Liver (tissue), 9 donors: ENCODE measurements around the gene EYA4. TPM values are rescaled to one million over a fixed set of nuclear protein-coding genes. Genes with fewer than 3 reads are reported as not detected.

ENCODE experiments used
- DNase-seq: peaks from one replicate; pipeline ENCODE4 v3.0.0-alpha.2; 2017; ENCODE audit warnings: low spot score
- H3K27ac ChIP-seq, 2 donors: one replicate each; pipeline ENCODE4 v1.7.0; 2013; ENCODE audit warnings: inconsistent platforms in 2 of 2, low read length in 2 of 2, control low read depth in 1 of 2, low read depth in 1 of 2, mild to moderate bottlenecking in 1 of 2
- H3K27me3 ChIP-seq, 4 donors: one replicate each; pipeline versions ENCODE4 v1.6.1 to v1.7.0; 2013; ENCODE audit warnings: low read length in 3 of 4, inconsistent platforms in 1 of 4, mild to moderate bottlenecking in 1 of 4, moderate library complexity in 1 of 4; ENCODE audit not compliant: control insufficient read depth in 4 of 4, insufficient read depth in 4 of 4
- H3K36me3 ChIP-seq, 4 donors: one replicate each; pipeline versions ENCODE4 v1.6.1 to v1.7.0; 2013; ENCODE audit warnings: low read length in 3 of 4, mild to moderate bottlenecking in 3 of 4, low read depth in 1 of 4, moderate library complexity in 1 of 4; ENCODE audit not compliant: control insufficient read depth in 4 of 4, insufficient read depth in 3 of 4
- H3K4me1 ChIP-seq, 4 donors: one replicate each; pipeline versions ENCODE4 v1.6.1 to v1.7.0; 2013; ENCODE audit warnings: low read length in 3 of 4, mild to moderate bottlenecking in 3 of 4, moderate library complexity in 1 of 4; ENCODE audit not compliant: control insufficient read depth in 4 of 4, insufficient read depth in 4 of 4
- H3K4me3 ChIP-seq, 3 donors: one replicate each; pipeline versions ENCODE4 v1.6.1 to v1.7.0; 2013; ENCODE audit warnings: low read length in 3 of 3, control low read depth in 1 of 3, low read depth in 1 of 3, mild to moderate bottlenecking in 1 of 3
- H3K9ac ChIP-seq, 2 donors: one replicate each; pipeline ENCODE4 v1.7.0; 2013; ENCODE audit warnings: low read length in 2 of 2, mild to moderate bottlenecking in 2 of 2, moderate library complexity in 2 of 2, control low read depth in 1 of 2, low read depth in 1 of 2
- H3K9me3 ChIP-seq, 4 donors: one replicate each; pipeline versions ENCODE4 v1.6.1 to v1.7.0; 2013; ENCODE audit warnings: low read length in 3 of 4; ENCODE audit not compliant: control insufficient read depth in 4 of 4
- ATF3 ChIP-seq: IDR thresholded peaks from 2 replicates; pipeline ENCODE4 v1.6.1; 2016; ENCODE audit warnings: antibody characterized with exemption
- CTCF ChIP-seq: fragments of 150-350 bp; IDR thresholded peaks from 2 replicates; pipeline ENCODE4 v1.5.1; 2017; ENCODE audit warnings: improper control_type of control experiment, low read depth, low read length; ENCODE audit not compliant: missing input control
- EGR1 ChIP-seq, 2 donors: IDR thresholded peaks; 2 replicates each; pipeline ENCODE4 v1.6.1; 2016 to 2018; ENCODE audit warnings: antibody characterized with exemption in 2 of 2, low read depth in 2 of 2
- FOXA1 ChIP-seq: IDR thresholded peaks from 2 replicates; pipeline ENCODE4 v1.6.1; 2016; ENCODE audit warnings: antibody characterized with exemption
- FOXA2 ChIP-seq: IDR thresholded peaks from 2 replicates; pipeline ENCODE4 v1.6.1; 2016; ENCODE audit warnings: antibody characterized with exemption
- HNF4A ChIP-seq, 2 donors: conservative IDR thresholded peaks; 2 replicates each; pipeline ENCODE4 v1.6.1; 2016; ENCODE audit warnings: antibody characterized with exemption in 2 of 2, mild to moderate bottlenecking in 2 of 2
- HNF4G ChIP-seq: IDR thresholded peaks from 2 replicates; pipeline ENCODE4 v1.6.1; 2016; ENCODE audit warnings: antibody characterized with exemption
- JUND ChIP-seq, 2 donors: IDR thresholded peaks; 2 replicates each; pipeline ENCODE4 v1.6.1; 2016; ENCODE audit warnings: antibody characterized with exemption in 2 of 2
- MAX ChIP-seq: IDR thresholded peaks from 2 replicates; pipeline ENCODE4 v1.6.1; 2016; ENCODE audit warnings: antibody characterized with exemption
- RAD21 ChIP-seq, 2 donors: IDR thresholded peaks; 2 replicates each; pipeline ENCODE4 v1.6.1; 2016; ENCODE audit warnings: antibody characterized with exemption in 2 of 2, mild to moderate bottlenecking in 2 of 2
- REST ChIP-seq: IDR thresholded peaks from 2 replicates; pipeline ENCODE4 v1.6.1; 2016; ENCODE audit warnings: antibody characterized with exemption, mild to moderate bottlenecking
- RXRA ChIP-seq, 2 donors: IDR thresholded peaks; 2 replicates each; pipeline ENCODE4 v1.6.1; 2017 to 2018; ENCODE audit warnings: antibody characterized with exemption in 2 of 2, mild to moderate bottlenecking in 1 of 2
- SP1 ChIP-seq: IDR thresholded peaks from 2 replicates; pipeline ENCODE4 v1.6.1; 2018; ENCODE audit warnings: antibody characterized with exemption, mild to moderate bottlenecking
- TAF1 ChIP-seq: conservative IDR thresholded peaks from 2 replicates; pipeline ENCODE4 v1.6.1; 2016; ENCODE audit warnings: antibody characterized with exemption, mild to moderate bottlenecking
- YY1 ChIP-seq: IDR thresholded peaks from 2 replicates; pipeline ENCODE4 v1.6.1; 2016; ENCODE audit warnings: antibody characterized with exemption, mild to moderate bottlenecking
- ZBTB33 ChIP-seq: IDR thresholded peaks from 2 replicates; pipeline ENCODE4 v1.6.1; 2016; ENCODE audit warnings: antibody characterized with exemption
- WGBS: extraction: QIAGEN DNeasy Blood & Tissue Kit; methylation state at CpG from one replicate; pipeline ENCODE4 v1.1.7; 2013; 5-methylcytosine and 5-hydroxymethylcytosine counted together
- polyA plus RNA-seq, 2 donors: library from polyadenylated mRNA; stranded (reverse) in 1 of 2; unstranded in 1 of 2; fragments of 200-250 nt in 1 of 2; fragments of >200 nt in 1 of 2; fragmentation: Nextera tagmentation in 1 of 2; extraction: Ambion mirVana in 1 of 2; gene quantifications; one replicate each; pipeline versions ENCODE4 v1.2.1 to v1.2.3, GENCODE V29; 2013 to 2015
- total RNA-seq, 2 donors: library from RNA; depleted of rRNA; stranded (reverse); fragments of >200 nt; gene quantifications; one replicate each; pipeline ENCODE4 v1.2.3, GENCODE V29; 2014
- donor health status: healthy.
- donor health status: healthy.
- donor health status: healthy.
- donor health status: healthy.
- donor health status: healthy.

EYA4 gene
- total and polyA plus RNA-seq, 4 donors = 0.05 to 0.50 TPM; not detected in 2

- no peaks in the 10 kb centered on the region for H3K4me1 ChIP-seq
- no peaks in the 10 kb centered on the region for H3K9me3 ChIP-seq
- H3K27ac ChIP-seq = no peak overlapping the region
- no peak overlapping the region for H3K9ac ChIP-seq
- no peak overlapping the region for H3K4me3 ChIP-seq
- DNase-seq = no peak
- H3K27me3 ChIP-seq = no peaks in the 10 kb centered on the region
- 74% methylated on average over 4 of the region's 4 CpGs for WGBS
- H3K36me3 ChIP-seq = no peaks in the 10 kb centered on the region
- no peak for TF ChIP-seq HNF4G
- TF ChIP-seq EGR1 (IDR thresholded peaks at IDR 0.05; ENCODE audit: low read depth in 2 of 2) = no peak
- no peak for TF ChIP-seq ATF3
- no peak for TF ChIP-seq REST
- no peak for TF ChIP-seq HNF4A (conservative IDR thresholded peaks at IDR 0.05)
- no peak for TF ChIP-seq JUND (IDR thresholded peaks at IDR 0.05)
- no peak for TF ChIP-seq MAX
- no peak for TF ChIP-seq RXRA (IDR thresholded peaks at IDR 0.05)
- no peak for TF ChIP-seq RAD21 (IDR thresholded peaks at IDR 0.05)
- no peak for TF ChIP-seq FOXA2
- TF ChIP-seq SP1 = no peak
- no peak for TF ChIP-seq CTCF
- no peak for TF ChIP-seq FOXA1
- no peak for TF ChIP-seq ZBTB33
- TF ChIP-seq YY1 = no peak
- TF ChIP-seq TAF1 = no peak
Observed at GRCh38 chr6:133265066-133265465, 23.9 kb downstream of the EYA4 start.

- Histone ChIP-seq H3K9ac (no peak overlapping the region), H3K36me3 (no peaks in the 10 kb centered on the region), H3K9me3 (no peaks in the 10 kb centered on the region), H3K4me1 (no peaks in the 10 kb centered on the region), H3K27me3 (peaks cover 0 to under 1% (median 0%) of the 10 kb centered on the region in 4 donors), H3K4me3 (no peak overlapping the region), H3K27ac (no peak overlapping the region)
- 67% methylated on average over 2 of the region's 2 CpGs for WGBS
- TF ChIP-seq JUND (IDR thresholded peaks at IDR 0.05) = no peak
- no peak for TF ChIP-seq YY1
- no peak for TF ChIP-seq REST
- no peak for TF ChIP-seq SP1
- TF ChIP-seq FOXA2 = no peak
- TF ChIP-seq CTCF = no peak
- TF ChIP-seq ATF3 = no peak
- TF ChIP-seq MAX = no peak
- no peak for DNase-seq
Observed at GRCh38 chr6:133266186-133266585, 25.0 kb downstream of the EYA4 start.
